ENCODE measurements around the gene GAS2. TPM values are rescaled to one million over a fixed set of nuclear protein-coding genes. Genes with fewer than 3 reads are reported as not detected.

The GAS2 gene
- polyA plus RNA-seq, 1 donor from 2014 or later: 8.0 TPM

GRCh38 chr11:22635689-22636088 is 30.7 kb upstream of the GAS2 start:
- H3K9me3 ChIP-seq (ENCODE audit: low read length): no peaks in the 10 kb centered on the region
- H3K4me3 ChIP-seq (ENCODE audit: low read length): no peak overlapping the region
- TF ChIP-seq RAD21 (conservative IDR thresholded peaks at IDR 0.05) (no peak), CTCF (IDR thresholded peaks at IDR 0.05; ENCODE audit: poor library complexity, severe bottlenecking) (no peak), EZH2 (IDR thresholded peaks at IDR 0.05; ENCODE audit: borderline replicate concordance, insufficient read depth, low read length, poor library complexity, severe bottlenecking) (no peak), REST (IDR thresholded peaks at IDR 0.05; ENCODE audit: borderline replicate concordance) (no peak), TAF1 (IDR thresholded peaks at IDR 0.05; ENCODE audit: low read depth) (no peak), EP300 (conservative IDR thresholded peaks at IDR 0.05; ENCODE audit: poor library complexity, severe bottlenecking) (no peak), MXI1 (conservative IDR thresholded peaks at IDR 0.05; ENCODE audit: poor library complexity, severe bottlenecking) (no peak), SMC3 (conservative IDR thresholded peaks at IDR 0.05; ENCODE audit: poor library complexity) (no peak), POLR2AphosphoS5 (IDR thresholded peaks at IDR 0.05) (no peak)
- no peaks in the 10 kb centered on the region for H4K20me1 ChIP-seq (ENCODE audit: insufficient read depth)
- no peaks in the 10 kb centered on the region for H3K36me3 ChIP-seq (ENCODE audit: insufficient read depth, low read length)
- no peak overlapping the region for H3K27ac ChIP-seq (ENCODE audit: low read length)
- H3K27me3 ChIP-seq (ENCODE audit: insufficient read depth, low read depth, low read length): no peaks in the 10 kb centered on the region
- H3K9ac ChIP-seq (ENCODE audit: low read length): no peak overlapping the region
- H3F3A ChIP-seq (ENCODE audit: insufficient read depth, low read length, poor library complexity, severe bottlenecking): no peaks in the 10 kb centered on the region
- H3K4me2 ChIP-seq (ENCODE audit: low read length): no peak overlapping the region
- H3K79me2 ChIP-seq (replicated peaks; ENCODE audit: insufficient read depth, low read length): no peaks in the 10 kb centered on the region
- H2AFZ ChIP-seq (ENCODE audit: low read depth, low read length): no peak overlapping the region
- H3K9me2 ChIP-seq (ENCODE audit: insufficient read depth, low read length): no peaks in the 10 kb centered on the region

GRCh38 chr11:22640862-22641261 is 25.5 kb upstream of the GAS2 start:
- H3F3A ChIP-seq (ENCODE audit: insufficient read depth, low read length, poor library complexity, severe bottlenecking): no peaks in the 10 kb centered on the region
- H3K27ac ChIP-seq (ENCODE audit: low read length): no peak overlapping the region
- no peaks in the 10 kb centered on the region for H3K79me2 ChIP-seq (replicated peaks; ENCODE audit: insufficient read depth, low read length)
- TF ChIP-seq EP300 (conservative IDR thresholded peaks at IDR 0.05; ENCODE audit: poor library complexity, severe bottlenecking) (no peak), RAD21 (conservative IDR thresholded peaks at IDR 0.05) (no peak), SMC3 (conservative IDR thresholded peaks at IDR 0.05; ENCODE audit: poor library complexity) (no peak), TAF1 (IDR thresholded peaks at IDR 0.05; ENCODE audit: low read depth) (no peak), MXI1 (conservative IDR thresholded peaks at IDR 0.05; ENCODE audit: poor library complexity, severe bottlenecking) (no peak), REST (IDR thresholded peaks at IDR 0.05; ENCODE audit: borderline replicate concordance) (no peak), EZH2 (IDR thresholded peaks at IDR 0.05; ENCODE audit: borderline replicate concordance, insufficient read depth, low read length, poor library complexity, severe bottlenecking) (no peak), POLR2AphosphoS5 (IDR thresholded peaks at IDR 0.05) (no peak), CTCF (IDR thresholded peaks at IDR 0.05; ENCODE audit: poor library complexity, severe bottlenecking) (no peak)
- H4K20me1 ChIP-seq (ENCODE audit: insufficient read depth): no peaks in the 10 kb centered on the region
- no peaks in the 10 kb centered on the region for H3K27me3 ChIP-seq (ENCODE audit: insufficient read depth, low read depth, low read length)
- H2AFZ ChIP-seq (ENCODE audit: low read depth, low read length): no peak overlapping the region
- H3K9ac ChIP-seq (ENCODE audit: low read length): no peak overlapping the region
- no peaks in the 10 kb centered on the region for H3K9me3 ChIP-seq (ENCODE audit: low read length)
- no peak overlapping the region for H3K4me2 ChIP-seq (ENCODE audit: low read length)
- H3K36me3 ChIP-seq (ENCODE audit: insufficient read depth, low read length): no peaks in the 10 kb centered on the region
- no peaks in the 10 kb centered on the region for H3K9me2 ChIP-seq (ENCODE audit: insufficient read depth, low read length)
- no peak overlapping the region for H3K4me3 ChIP-seq (ENCODE audit: low read length)

Data from neural cell (in vitro differentiated cells).